ENCODE measurements around the gene MYO19. TPM values are rescaled to one million over a fixed set of nuclear protein-coding genes. Genes with fewer than 3 reads are reported as not detected.
"Not testable (repeated sequence)": the region's sequence is repeated elsewhere in the genome, so short reads cannot be mapped to it uniquely, and the experiment has no call there.

MYO19 gene
- total RNA-seq, 1 experiment from 2014 or later, result 44.7 TPM

- in situ Hi-C loops (cut with HindIII; ENCODE audit: low pct_unique_long_range_greater_than_20kb, low sequenced_read_pairs), result no loop called here
- peak; percentile 81 for DNase-seq (ENCODE audit: low read depth, low spot score)
Measured at GRCh38 chr17:36482611-36483504, 51.8 kb downstream of the MYO19 start.

- in situ Hi-C loops (cut with HindIII; ENCODE audit: low pct_unique_long_range_greater_than_20kb, low sequenced_read_pairs), result no loop called here
- no peak for DNase-seq (ENCODE audit: low read depth, low spot score)
Measured at GRCh38 chr17:36481829-36482228, 52.8 kb downstream of the MYO19 start.

- DNase-seq (ENCODE audit: low read depth, low spot score), result no peak
- in situ Hi-C loops (cut with HindIII; ENCODE audit: low pct_unique_long_range_greater_than_20kb, low sequenced_read_pairs), result no loop called here
Measured at GRCh38 chr17:36475346-36475970, 59.2 kb downstream of the MYO19 start.

- in situ Hi-C loops (cut with HindIII; ENCODE audit: low pct_unique_long_range_greater_than_20kb, low sequenced_read_pairs), result no loop called here
- DNase-seq (ENCODE audit: low read depth, low spot score), result no peak
Measured at GRCh38 chr17:36474571-36474970, 60.1 kb downstream of the MYO19 start.

DNA sequence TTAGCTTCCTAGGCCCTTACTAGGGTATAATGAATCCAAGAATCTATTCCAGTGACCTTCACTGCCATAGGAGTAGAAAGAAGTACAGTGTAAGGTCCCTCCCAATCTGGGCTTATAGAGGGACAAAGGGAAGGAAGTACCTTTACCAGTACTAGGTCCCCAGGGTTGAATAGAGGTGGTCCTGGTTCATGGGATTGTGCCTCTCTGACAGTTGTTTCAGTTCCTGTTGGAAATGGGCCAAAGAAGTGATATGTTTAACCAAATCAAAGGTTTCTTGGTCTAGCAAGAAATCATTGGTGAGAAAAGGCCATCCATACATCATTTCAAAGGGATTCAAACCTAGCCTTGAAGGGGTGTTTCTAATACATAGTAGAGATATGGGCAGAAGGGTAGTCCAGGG, 64.2 kb downstream of the MYO19 start:
- in situ Hi-C loops (cut with HindIII; ENCODE audit: low pct_unique_long_range_greater_than_20kb, low sequenced_read_pairs), result no loop called here
- no peak for DNase-seq (ENCODE audit: low read depth, low spot score)

GRCh38 chr17:36469733-36470132, 64.9 kb downstream of the MYO19 start:
- no peak for DNase-seq (ENCODE audit: low read depth, low spot score)
- in situ Hi-C loops (cut with HindIII; ENCODE audit: low pct_unique_long_range_greater_than_20kb, low sequenced_read_pairs), result no loop called here

DNA sequence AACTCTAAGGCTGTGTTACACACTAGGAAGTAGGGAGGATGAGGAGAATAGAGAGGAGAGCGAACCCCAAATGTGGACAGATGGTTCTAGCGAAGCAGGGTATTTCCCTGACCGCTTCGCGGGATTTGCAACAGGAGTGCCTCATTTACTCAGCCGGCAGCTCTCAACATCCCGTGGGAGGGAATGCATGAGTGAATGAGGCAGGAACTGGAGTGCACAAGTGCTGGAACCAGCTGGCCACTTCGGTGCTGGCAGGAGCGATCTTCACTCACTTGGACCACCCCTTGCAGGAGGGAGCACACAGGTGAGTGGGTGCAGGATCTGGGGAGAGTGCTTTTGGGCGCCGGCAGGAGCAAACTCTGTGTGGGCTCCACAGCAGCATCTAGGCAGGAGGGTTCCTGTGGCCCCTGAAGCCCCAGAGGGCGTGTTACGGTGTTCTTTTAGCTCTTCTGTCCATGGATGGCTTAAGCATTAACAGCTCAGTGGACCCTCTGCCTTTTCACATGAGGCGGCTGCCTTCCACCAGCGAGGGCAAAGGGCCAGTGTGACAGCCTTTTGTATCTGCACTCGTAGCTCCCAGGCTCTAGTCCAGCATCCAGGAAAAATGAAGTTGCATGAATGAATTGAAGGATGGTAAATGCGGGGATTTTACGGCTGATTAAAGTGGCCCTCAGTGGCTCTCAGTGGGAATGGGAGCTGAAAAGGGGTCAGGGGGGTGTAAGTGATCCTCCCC, 65.6 kb downstream of the MYO19 start:
- DNase-seq (ENCODE audit: low read depth, low spot score), result no peak
- in situ Hi-C loops (cut with HindIII; ENCODE audit: low pct_unique_long_range_greater_than_20kb, low sequenced_read_pairs), result no loop called here

DNA sequence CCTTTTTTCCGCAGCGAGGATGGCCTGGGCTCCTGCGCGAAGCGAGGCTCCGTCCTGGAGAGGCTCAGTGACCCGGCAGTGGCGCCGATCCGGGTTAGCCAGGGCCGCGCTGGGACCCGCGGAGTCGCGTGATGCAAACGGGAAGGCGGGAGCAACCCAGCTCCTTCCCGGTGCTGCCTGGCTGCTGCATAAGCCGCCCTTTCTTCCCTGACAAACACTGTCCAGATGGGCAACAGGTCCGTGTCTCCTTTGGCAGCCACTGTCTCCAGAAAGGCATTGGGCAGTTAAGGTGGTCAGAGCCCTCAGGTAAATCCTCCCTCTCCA, 69.9 kb downstream of the MYO19 start:
- DNase-seq (ENCODE audit: low read depth, low spot score), result no peak
- in situ Hi-C loops (cut with HindIII; ENCODE audit: low pct_unique_long_range_greater_than_20kb, low sequenced_read_pairs), result no loop called here

DNA sequence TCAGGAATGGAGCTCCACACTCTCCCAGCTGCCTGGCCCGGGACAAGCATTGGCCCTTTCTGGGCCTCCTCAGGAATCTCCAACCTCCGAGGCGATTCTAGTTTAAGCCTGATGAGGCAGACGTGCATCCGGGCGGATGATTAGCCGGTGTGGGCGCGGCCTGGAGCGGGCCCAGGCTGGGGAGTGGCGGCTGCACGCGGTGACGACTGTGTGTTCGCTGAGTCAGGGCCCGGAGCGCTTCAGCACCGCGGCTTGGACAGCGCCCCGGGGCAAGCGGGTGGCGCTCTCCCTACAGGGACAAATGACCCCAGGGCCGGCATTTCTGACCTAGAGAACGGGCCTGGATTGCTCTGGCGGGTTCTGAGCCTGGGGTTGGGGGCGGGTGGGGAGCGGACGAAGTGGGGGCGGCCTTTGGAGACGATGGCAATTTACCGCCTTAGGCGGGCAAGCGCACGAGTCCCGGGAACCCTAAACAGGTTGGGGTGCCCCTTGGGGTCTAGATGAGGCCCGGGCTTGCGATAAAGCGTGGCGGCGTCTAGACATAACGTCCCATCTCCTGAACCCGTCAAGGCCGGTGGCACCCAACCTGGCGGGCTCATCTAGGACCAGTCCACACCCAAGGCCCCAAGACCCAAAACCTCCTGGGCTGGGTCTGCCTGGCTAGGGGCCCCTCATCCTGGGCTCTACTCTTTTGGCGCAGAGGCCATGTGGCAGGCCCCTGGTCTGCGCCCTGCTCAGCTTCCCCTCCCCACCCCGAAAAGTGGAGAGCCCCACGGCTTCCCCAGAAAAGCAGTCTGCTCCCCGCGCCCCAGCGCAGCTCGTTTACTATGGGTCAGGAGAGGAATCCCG, 70.5 kb downstream of the MYO19 start:
- in situ Hi-C loops (cut with HindIII; ENCODE audit: low pct_unique_long_range_greater_than_20kb, low sequenced_read_pairs), result no loop called here

DNA sequence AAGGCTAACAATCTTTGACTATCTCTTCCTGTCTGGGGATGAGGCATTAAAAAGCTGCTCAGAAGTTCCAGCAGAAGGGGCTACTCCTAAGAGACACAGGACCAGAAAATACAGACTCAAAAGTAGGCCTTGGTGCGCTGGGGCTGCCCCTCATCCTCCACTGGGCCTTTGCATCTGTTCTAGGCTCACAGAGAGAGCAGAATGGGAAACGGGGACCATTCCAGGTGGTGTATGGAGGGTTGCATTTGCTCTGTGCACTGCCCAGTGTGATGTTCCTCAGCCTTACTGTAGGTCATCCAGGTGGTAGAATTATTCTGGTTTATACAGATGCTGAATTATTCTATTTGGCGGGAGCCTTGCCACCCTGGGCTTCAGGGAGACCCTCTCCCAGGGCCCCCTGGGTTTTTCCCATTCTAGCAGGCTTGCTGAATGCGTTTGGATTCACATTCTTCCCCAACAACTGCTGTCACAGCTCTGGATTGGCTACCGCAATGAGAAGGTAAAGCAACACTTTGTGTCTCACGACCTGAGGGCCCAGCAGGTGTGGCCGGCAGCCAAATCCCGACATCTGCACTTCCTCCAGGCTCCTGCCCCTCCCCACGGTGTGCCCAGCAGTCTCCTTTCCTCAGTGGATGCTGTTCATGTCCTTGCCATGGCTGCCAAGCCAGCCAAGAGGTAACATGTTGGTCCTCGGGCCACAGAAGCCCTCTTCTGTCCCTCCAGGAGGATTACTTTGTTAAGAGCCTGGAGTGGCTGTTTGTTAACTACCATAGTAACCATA, 73.1 kb downstream of the MYO19 start:
- no peak for DNase-seq (ENCODE audit: low read depth, low spot score)
- in situ Hi-C loops (cut with HindIII; ENCODE audit: low pct_unique_long_range_greater_than_20kb, low sequenced_read_pairs), result no loop called here

More for the DNA sequence above, 70.5 kb downstream of the MYO19 start:
- DNase-seq (ENCODE audit: low read depth, low spot score), result peak; percentile 51

DNA sequence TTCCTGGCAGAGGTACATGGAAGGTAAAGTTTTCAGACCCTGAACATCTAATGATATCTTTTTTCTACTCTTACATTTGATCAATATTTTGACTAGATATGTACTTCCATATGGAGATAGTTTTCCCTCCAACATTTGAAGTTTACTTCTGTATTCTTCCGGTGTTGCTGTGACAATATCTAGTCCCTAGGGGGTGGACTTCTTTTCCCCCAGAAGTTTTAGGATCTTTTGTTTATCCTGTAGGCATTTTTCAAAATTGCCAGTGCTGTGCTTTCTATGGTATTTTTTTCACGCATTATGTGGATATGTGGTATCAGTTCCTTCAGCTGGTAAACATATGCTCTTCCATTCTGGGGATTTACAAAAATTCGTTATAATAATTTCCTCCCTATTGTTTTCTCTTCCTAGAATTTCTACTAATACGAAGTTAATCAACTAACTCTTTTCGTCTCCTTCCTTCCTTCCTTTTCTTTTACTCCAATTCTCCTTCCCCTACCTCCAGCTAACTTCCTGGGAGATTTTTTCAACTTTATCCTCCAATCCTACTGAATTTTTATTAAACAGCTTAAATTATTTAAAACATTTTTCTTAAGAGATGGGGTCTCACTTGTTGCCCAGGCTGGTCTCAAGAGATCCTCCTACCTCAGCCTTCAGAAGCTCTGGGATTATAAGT, 74.3 kb downstream of the MYO19 start:
- no peak for DNase-seq (ENCODE audit: low read depth, low spot score)
- in situ Hi-C loops (cut with HindIII; ENCODE audit: low pct_unique_long_range_greater_than_20kb, low sequenced_read_pairs), result no loop called here

GRCh38 chr17:36459601-36460000, 75.1 kb downstream of the MYO19 start:
- DNase-seq (ENCODE audit: low read depth, low spot score), result no peak
- in situ Hi-C loops (cut with HindIII; ENCODE audit: low pct_unique_long_range_greater_than_20kb, low sequenced_read_pairs), result no loop called here

DNA sequence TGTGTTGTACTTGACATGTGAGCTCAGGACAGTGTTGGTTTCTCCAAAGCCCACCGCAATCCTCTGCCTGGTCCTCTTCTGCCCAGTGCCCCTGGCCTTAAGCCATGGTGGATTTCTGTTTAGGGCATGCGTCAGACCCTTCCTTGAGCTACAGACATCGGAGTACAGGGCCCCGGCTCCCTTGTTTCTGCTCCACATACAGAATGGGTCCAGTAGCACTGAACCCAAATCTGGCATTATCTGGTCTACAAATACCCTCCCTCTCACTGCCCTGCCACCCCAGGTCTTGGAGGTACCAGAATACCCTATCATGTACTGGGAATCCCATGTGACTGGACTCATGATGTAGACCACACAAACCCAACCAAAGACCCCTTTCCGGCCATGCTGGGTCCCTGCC, 75.6 kb downstream of the MYO19 start:
- no peak for DNase-seq (ENCODE audit: low read depth, low spot score)
- in situ Hi-C loops (cut with HindIII; ENCODE audit: low pct_unique_long_range_greater_than_20kb, low sequenced_read_pairs), result no loop called here

DNA sequence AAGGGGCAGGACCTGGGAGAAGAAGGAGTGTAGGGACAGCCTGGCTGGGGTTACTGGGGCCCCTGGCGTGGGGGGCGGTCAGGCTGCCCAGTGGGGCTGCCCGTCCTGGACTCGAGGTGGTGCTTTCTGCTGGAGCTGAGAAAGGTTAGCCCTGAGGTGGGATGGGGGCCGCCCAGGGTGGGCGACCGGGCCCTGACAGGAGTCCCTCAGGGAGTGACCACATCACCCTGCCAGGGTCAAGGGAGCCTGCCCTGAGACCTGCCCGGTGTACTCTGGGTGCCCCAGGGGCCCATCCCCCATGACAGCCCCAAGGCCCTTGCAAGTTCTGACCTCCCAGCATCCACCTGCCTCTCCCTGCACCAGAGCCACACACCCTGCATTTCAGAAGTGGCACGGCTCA, 77.0 kb downstream of the MYO19 start:
- in situ Hi-C loops (cut with HindIII; ENCODE audit: low pct_unique_long_range_greater_than_20kb, low sequenced_read_pairs); DNase-seq (ENCODE audit: low read depth, low spot score): not testable (repeated sequence)

DNA sequence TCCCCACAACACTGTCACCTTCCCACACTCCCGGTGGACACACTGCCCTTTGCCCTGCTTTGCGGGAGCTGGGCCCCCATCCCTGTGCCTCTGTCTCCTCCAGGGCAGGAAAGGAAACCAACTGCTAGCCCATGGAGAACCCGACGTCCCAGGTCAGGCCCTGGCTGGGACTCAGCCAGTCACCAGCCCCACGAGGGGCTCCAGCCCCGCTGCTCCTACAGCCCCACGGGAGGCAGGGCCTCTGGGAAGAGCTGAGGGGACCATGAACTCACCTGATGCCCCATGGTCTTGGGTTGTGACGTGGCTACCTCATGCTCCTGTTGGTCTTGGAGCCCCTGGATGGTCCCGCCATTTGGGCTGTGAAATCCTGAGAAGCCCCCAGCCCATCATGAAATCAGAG, 81.8 kb downstream of the MYO19 start:
- DNase-seq (ENCODE audit: low read depth, low spot score); in situ Hi-C loops (cut with HindIII; ENCODE audit: low pct_unique_long_range_greater_than_20kb, low sequenced_read_pairs): not testable (repeated sequence)

DNA sequence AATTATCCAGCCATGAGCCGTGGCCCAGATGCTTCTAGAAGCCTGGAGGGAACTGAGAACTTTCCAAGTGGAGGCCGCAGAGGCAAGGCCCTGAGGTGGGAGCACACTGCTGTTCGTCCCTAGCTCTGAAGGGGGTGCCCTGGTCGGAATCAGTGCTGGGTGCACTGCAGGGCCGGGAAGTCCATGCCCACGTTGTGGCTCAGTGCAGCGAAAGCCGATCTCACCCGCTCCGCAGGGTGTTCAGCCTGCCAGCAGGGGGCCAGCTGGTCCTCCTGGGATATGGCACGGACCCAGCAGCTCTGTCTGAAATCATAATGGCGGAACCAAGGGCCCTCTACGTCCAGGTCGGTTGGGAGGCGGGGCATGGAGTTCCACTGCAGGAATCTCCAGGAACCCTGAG, 84.7 kb downstream of the MYO19 start:
- DNase-seq (ENCODE audit: low read depth, low spot score); in situ Hi-C loops (cut with HindIII; ENCODE audit: low pct_unique_long_range_greater_than_20kb, low sequenced_read_pairs): not testable (repeated sequence)
